ENCODE data around the gene PFKFB1.
"Not testable (repeated sequence)": the region's sequence is repeated elsewhere in the genome, so short reads cannot be mapped to it uniquely, and the experiment has no call there.

PFKFB1 gene

GRCh38 chrX:54991706-54992105 is 2.3 kb downstream of the PFKFB1 start:
- no peak for DNase-seq

GRCh38 chrX:54983306-54983705 is 10.7 kb downstream of the PFKFB1 start:
- DNase-seq, result not testable (repeated sequence)

GRCh38 chrX:54980334-54980733 is 13.7 kb downstream of the PFKFB1 start:
- DNase-seq, result no peak

- DNase-seq, result no peak
Observed at GRCh38 chrX:54979432-54979831, 14.6 kb downstream of the PFKFB1 start.

- DNase-seq, result no peak
Observed at GRCh38 chrX:54978448-54978847, 15.5 kb downstream of the PFKFB1 start.

- no peak for DNase-seq
Observed at GRCh38 chrX:54977387-54977786, 16.6 kb downstream of the PFKFB1 start.

GRCh38 chrX:54964766-54965497 is 29.1 kb downstream of the PFKFB1 start:
- DNase-seq, result no peak

- DNase-seq, result no peak
Observed at GRCh38 chrX:54961750-54962149, 32.2 kb downstream of the PFKFB1 start.

- DNase-seq, result no peak
Observed at GRCh38 chrX:54950730-54951375, 43.1 kb downstream of the PFKFB1 start.

GRCh38 chrX:54945224-54945623 is 48.8 kb downstream of the PFKFB1 start:
- DNase-seq, result no peak

GRCh38 chrX:54944816-54945215 is 49.2 kb downstream of the PFKFB1 start:
- no peak for DNase-seq

GRCh38 chrX:54937416-54937815 is 56.6 kb downstream of the PFKFB1 start:
- no peak for DNase-seq

GRCh38 chrX:54935306-54935705 is 58.7 kb downstream of the PFKFB1 start:
- DNase-seq, result no peak

GRCh38 chrX:54934890-54935289 is 59.1 kb downstream of the PFKFB1 start:
- DNase-seq, result no peak

GRCh38 chrX:54934058-54934457 is 59.9 kb downstream of the PFKFB1 start:
- no peak for DNase-seq

GRCh38 chrX:54933150-54933826 is 60.7 kb downstream of the PFKFB1 start:
- DNase-seq, result no peak

- no peak for DNase-seq
Observed at GRCh38 chrX:54931107-54931506, 62.9 kb downstream of the PFKFB1 start.

GRCh38 chrX:54930291-54931049 is 63.5 kb downstream of the PFKFB1 start:
- DNase-seq, result no peak

GRCh38 chrX:54928876-54929275 is 65.1 kb downstream of the PFKFB1 start:
- no peak for DNase-seq

GRCh38 chrX:54926978-54927377 is 67.0 kb downstream of the PFKFB1 start:
- no peak for DNase-seq

- DNase-seq, result no peak
Observed at GRCh38 chrX:54923376-54923775, 70.6 kb downstream of the PFKFB1 start.

GRCh38 chrX:54922547-54922946 is 71.4 kb downstream of the PFKFB1 start:
- DNase-seq, result no peak

GRCh38 chrX:54921427-54922021 is 72.5 kb downstream of the PFKFB1 start:
- peak; percentile 6 for DNase-seq

All from amniotic stem cell (primary cell).